Measurements from ENCODE around the gene ZC3H12C. TPM values are rescaled to one million over a fixed set of nuclear protein-coding genes. Genes with fewer than 3 reads are reported as not detected.

ZC3H12C gene
- total RNA-seq, 1 donor from 2014 or later: 4.7 TPM

GRCh38 chr11:110076371-110076965 is 16.7 kb upstream of the ZC3H12C start:
- DNase-seq (ENCODE audit: low spot score) (no peak), ATAC-seq (no peak)

- no peak for ATAC-seq
Measured at GRCh38 chr11:110077346-110077745, 15.8 kb upstream of the ZC3H12C start.

GRCh38 chr11:110077831-110078325 is 15.3 kb upstream of the ZC3H12C start:
- no peak for DNase-seq (ENCODE audit: low spot score)
- no peak for ATAC-seq

More at GRCh38 chr11:110077346-110077745, 15.8 kb upstream of the ZC3H12C start:
- DNase-seq (ENCODE audit: low spot score): no peak

DNA sequence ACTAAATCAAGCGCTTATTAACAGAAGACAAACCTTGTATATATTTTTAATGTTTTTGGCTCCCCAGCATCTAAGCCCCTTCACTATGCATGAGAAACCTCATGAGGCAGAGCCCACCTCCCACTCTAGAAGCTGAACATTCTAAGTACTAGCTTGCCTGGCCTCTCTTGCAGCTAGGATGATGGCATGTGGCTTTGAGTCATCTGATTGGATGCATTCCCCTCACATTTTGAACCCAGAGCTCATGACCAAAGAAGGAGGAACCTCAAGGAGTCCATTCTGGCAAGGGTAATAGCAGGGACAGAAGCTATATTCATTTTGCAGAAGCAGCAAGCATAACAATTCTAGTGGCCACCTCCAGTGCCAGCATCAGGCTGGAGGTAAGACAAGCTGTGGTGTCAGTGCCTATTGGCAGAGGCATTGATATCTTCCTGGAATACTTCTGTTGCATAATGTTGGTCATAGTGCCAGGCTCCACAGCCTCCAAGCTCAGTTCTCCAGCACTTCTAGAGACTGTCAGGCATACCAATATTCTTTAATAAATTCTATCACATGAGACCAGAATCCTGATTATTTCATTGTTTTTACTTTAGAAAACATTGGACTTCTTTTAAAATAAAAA is 14.2 kb upstream of the ZC3H12C start:
- no peak for DNase-seq (ENCODE audit: low spot score)
- ATAC-seq: peak; percentile 85

DNA sequence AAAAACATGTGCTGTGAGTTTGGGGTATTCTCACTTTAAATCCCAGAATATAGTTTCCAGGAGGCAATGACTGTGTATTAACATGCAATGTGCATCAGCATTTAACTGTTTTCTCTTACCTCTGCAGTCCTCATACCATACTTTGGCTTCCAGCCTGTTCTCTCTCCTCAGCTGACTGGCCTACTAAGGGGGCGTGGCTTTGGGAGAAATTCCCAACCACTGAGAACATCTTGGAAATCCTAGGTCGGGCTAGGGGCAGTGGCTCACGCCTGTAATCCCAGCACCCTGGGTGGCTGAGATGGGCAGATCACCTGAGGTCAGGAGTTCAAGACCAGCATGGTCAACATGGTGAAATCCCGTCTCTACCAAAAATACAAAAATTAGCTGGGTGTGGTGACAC is 13.5 kb upstream of the ZC3H12C start:
- ATAC-seq (no peak), DNase-seq (ENCODE audit: low spot score) (no peak)

DNA sequence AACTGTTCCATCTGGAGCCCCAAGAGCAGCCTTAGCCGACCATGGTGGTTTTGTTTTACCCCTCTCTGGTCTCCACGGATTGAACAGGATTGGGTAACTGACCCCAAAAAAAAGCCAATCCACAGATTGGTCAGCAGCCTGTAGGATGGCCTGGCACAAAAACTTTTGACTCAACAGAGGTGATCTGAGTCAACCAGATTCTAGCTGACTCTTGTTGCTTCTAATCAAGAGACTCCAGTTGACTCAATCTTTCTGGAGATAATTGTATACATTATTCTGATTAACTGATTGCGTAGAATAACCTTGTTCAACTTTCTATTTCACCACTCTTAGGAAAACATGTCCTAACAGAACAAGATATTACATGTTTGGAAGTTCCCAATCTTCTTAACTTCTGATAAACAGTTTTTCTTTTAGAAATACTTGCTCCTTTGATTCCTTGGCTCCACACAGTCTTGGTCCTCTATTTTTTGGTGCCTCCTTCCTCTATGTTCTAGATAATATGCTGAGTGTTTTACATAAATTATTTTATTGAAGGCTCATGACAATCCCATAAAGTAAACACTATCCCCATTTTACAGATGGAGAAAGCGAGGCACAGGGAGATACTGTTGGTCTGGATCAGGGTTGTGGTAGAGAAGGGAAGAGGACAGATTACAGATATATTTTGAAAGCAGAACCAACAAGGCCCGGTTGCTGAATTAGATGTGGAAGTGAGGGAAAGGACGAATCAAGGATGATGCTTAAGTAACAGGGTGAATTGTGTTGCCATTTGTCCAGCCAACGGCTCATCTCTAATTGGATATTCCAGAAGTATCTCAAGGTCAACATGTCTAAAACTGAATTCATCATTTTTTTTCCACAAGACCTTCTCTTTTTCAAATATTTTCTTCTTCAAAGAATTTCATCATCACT is 11.5 kb upstream of the ZC3H12C start:
- DNase-seq (ENCODE audit: low spot score) (no peak), ATAC-seq (no peak)

DNA sequence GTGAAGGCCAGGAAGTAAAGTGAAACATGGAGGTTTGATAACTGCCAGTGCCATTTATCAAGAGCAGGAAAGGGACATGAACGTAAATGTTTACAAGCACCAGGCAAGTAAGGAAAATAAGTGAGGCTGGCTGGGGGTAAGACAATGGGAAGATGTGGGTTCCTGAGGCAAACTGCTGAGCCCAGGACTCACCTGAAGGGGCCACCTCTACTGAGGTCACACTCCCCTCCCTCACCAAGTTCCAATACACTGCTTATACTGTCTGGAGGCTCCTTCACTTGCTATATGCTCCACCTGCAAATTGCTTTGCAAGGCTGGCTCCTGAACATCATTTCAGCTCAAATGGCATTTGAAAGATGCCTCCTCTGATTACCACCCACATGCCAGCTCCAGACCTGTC is 10.3 kb upstream of the ZC3H12C start:
- ATAC-seq: no peak
- no peak for DNase-seq (ENCODE audit: low spot score)

- ATAC-seq (no peak), DNase-seq (ENCODE audit: low spot score) (no peak)
Measured at GRCh38 chr11:110085255-110085838, 7.8 kb upstream of the ZC3H12C start.

DNA sequence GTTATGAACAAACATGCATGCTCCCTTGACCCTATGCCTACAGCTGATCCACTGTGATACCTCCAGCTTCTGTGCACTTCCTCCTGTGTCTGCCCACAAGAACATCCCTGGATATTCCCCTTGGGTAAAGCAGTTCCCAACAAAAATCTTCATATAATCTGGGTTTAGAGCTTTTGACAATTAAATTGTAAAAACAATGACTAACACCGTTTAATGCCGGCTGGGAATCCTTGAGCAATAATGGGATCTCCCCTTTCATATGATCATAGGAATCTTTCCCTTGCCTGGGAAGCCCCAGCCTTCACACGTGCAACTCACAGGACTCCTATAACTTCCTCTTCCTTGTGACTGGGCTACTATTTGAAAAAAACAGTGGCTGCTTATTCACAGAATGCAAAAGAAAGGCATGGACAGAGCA is 6.3 kb upstream of the ZC3H12C start:
- ATAC-seq: no peak
- DNase-seq (ENCODE audit: low spot score): no peak

DNA sequence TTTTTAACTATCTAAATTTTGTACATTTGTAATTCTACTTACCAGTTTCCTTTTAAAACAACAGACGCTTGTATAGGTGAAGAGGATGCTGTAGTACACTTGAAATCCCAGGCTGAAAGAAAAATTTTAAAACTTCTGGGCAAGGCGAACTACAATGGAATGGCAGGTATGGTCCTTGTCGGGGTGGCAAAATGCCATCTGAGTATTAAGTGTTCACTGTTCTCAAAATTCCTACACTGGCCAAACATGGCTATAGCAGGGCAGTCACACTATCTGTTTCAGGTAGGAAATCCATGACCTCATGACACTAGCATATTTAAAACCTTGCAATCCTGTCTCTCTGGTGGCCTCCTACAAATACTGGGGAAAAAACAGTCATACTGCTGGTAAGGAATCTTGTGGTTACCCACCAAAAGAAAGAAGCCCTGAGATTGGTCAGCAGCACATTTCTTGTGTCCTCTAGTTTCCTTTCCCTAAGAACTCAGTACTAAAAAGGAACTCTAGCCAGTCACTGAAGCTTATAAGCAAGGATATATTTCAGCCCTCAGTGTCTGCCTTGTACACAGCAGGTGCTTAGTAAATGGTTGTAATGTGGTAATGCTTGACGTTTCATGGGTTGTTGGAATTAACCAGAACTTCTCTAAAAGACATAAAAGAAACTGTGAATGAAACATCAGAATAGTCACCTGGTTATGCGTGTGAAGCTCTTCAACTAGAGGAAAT is 5.2 kb upstream of the ZC3H12C start:
- DNase-seq (ENCODE audit: low spot score) (no peak), ATAC-seq (no peak)

DNA sequence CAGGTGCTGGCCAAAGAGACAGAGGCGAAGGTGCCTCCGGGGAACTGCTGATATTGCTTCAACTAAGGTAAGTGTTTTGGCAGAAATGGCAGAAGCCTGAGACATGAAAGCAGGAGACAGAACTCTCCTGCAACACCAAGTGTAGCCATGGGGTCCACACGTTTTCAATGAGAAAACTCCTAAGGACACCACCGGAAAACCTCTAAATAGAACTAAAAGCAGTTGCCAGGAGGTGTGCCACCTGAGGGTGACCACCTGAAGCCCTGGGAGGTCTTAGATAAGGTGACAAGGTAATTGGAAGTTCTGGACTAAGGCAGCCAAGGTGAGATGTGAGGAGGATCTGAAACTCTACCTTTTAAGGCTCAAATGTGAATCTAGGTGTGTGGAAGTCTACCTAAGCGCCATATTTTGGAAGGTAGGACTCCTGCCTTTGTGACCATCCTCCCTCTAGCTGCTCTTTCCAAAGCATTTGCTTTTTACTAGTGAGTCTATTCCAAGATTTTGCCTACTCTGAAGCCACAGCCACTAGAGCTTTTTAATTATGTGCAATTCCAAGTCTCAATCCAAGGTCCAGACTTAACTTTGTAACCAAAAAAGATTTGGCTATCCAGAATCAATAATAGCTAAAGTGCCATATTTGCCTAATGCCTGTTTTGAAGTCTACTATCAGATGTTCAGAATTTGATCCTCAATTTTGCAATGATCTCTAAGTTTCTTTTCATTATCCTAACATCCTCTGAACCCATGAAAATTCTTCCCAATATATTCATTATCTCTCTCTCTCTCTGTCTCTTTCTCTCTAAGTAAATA is 4.5 kb upstream of the ZC3H12C start:
- DNase-seq (ENCODE audit: low spot score) (no peak), ATAC-seq (no peak)

- DNase-seq (ENCODE audit: low spot score): no peak
- ATAC-seq: no peak
Measured at GRCh38 chr11:110089617-110090282, 3.4 kb upstream of the ZC3H12C start.

DNA sequence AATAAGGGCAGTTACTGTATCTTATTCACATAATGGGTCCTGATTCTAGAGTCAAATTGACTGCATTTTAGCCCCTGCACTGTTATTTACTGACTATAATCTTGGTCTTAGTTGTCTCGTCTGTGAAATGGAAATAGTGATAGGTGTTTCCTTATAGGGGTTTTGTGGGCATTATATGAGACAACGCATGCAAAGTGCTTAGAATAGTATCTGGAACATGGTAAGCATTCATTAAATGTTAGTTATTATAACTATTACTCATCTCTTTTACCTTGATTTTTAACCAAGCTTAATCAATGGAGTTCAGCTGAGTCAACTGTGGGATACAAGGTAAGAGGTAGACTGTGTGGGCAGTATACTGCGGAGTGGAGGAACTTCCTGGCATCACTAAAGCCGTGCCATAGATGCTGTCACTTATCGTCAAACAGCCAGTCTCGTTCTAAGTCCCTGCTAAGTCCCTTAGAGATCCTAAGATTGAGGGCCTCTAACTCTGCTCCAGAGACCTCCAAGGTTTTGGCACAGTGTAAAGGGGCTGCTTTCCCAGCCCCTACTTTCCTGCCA is 2.6 kb upstream of the ZC3H12C start:
- DNase-seq (ENCODE audit: low spot score) (no peak), ATAC-seq (no peak)

GRCh38 chr11:110092111-110092514 is 1.1 kb upstream of the ZC3H12C start:
- no peak for DNase-seq (ENCODE audit: low spot score)
- no peak for ATAC-seq

GRCh38 chr11:110093407-110094297 is 460 bp downstream of the ZC3H12C start:
- DNase-seq (ENCODE audit: low spot score) (peak; percentile 74), ATAC-seq (peak; percentile 71)

GRCh38 chr11:110094298-110095285 is 1.4 kb downstream of the ZC3H12C start:
- ATAC-seq (no peak), DNase-seq (ENCODE audit: low spot score) (no peak)

DNA sequence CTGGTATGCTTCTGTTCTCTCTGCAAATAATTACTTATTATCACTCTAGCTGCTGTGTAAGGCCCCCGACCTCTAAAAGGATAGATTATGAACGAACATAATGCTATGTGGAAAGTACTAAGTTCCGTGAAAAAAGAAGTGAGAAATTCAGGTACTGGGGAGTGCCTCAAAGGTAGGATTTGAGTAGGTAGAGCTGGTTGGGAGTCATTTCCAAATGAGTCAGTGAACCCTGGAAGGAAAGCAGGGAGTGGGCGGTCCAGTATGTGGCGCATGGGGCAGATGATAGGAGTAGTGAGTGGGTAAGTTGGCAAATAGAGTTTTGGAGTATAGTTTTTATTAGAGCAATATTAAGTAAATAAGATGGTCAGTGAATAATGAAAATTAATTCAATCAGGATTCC is 2.4 kb downstream of the ZC3H12C start:
- no peak for DNase-seq (ENCODE audit: low spot score)
- ATAC-seq: no peak
